Right renal pelvis (tissue), 4 donors: Measurements from ENCODE around the gene ENTPD6. TPM values are rescaled to one million over a fixed set of nuclear protein-coding genes. Genes with fewer than 3 reads are reported as not detected.

Source experiments
- DNase-seq, 4 donors: peaks; one replicate each; pipeline ENCODE4 v3.0.0-alpha.2; 2013; ENCODE audit warnings: low read depth in 4 of 4, low spot score in 3 of 4, missing footprints in 1 of 4
- polyA plus RNA-seq, 4 donors: library from polyadenylated mRNA; unstranded; fragments of 120-200 nt; gene quantifications; one replicate each; pipeline ENCODE4 v1.2.1, GENCODE V29; 2013; ENCODE audit not compliant: insufficient read length in 4 of 4

ENTPD6 gene
- polyA plus RNA-seq, 4 donors = 39.5 to 47.1 (median 41.3) TPM

DNA sequence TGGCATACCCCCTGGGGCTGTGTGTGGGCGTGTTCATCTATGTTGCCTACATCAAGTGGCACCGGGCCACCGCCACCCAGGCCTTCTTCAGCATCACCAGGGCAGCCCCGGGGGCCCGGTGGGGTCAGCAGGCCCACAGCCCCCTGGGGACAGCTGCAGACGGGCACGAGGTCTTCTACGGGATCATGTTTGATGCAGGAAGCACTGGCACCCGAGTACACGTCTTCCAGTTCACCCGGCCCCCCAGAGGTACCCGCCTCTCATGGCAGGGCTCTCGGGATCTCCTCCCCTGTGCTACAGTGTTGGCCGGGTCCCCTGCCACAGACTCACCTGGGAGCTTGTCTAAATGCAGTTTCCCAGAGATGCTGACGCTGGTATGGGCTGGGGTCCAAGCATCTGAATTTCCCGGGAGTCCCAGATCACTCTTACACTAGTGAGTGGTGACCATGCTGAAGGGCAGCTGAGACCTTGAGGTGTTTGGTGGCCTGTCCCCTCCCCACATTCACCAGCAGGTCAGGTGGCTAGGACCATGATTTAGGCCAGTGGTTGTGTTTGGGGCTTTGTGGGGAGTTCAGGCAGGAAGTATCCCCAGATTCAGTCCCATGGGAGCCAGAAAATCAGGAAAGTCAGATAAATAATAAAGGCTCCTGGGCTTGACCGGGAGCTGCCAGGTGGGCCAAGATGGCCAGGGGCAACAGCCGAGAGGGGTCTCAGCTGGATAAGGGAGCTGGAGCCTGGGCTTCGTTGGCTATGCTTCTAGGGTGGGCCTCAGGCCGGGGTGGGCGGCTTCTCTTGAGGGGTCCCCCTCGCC, 11.8 kb downstream of the ENTPD6 start:
- DNase-seq = no peak

DNA sequence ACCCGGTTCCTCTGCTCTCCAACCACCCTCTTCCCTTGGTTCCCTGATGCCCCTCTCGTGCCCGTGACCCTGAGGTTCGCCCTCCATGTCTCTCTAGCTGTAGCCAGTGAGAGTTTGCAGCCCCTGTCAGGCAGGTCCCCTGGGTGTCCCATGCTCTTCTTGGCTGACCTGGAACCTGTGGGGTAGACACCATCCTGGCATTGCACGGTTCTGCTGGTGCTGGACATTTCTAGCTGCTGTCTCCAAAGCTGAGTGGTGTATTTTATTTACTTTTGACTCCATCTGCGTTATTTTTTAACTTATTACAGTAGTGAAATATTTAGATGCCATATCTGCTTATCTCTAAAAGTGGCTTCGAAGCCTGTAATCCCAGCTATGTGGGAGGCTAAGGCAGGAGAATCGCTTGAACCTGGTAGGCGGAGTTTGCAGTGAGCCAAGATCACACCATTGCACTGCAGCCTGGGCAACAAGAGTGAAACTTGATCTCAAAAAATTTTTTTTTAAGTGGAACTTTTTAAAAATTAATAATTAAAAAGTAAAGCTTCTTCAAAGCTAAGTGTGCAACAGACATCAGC, 12.5 kb downstream of the ENTPD6 start:
- DNase-seq = no peak

DNA sequence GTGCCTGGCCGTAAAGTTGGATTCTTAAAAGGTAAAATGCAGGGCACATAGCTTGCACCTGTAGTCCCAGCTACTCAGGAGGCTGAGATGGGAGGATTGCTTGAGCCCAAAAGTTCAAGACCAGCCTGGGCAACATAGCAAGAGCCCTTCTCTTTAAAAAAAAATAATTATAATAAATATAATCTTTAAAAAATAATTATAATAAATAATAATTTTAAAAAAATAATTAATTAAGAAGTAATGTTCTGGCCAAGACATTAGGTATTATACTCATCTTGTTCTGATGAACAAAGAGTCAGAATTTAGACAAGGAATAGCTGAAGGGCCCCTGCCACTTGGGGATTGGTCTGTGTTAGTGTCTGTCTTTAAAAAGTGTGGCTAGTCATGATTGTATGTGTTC, 13.9 kb downstream of the ENTPD6 start:
- no peak for DNase-seq

DNA sequence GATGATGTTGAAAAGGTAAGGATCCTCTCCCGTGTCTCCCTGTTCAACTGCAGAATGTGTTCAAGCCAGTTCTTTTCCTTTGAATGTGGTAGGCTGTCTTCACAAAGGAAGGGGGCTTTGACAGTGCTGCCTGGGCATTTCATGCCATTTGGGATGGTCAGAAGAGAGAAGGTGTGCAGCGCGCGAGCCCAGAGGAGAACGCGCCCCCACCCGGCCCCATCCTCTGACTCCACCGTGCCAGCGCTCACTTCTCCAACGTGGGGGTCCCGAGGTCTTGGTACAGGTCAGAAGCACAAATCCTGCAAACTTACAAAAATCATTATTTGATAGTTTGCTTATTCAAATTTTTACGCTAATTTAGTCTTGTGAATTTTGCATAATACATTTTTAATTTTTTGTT, 14.4 kb downstream of the ENTPD6 start:
- no peak for DNase-seq

DNA sequence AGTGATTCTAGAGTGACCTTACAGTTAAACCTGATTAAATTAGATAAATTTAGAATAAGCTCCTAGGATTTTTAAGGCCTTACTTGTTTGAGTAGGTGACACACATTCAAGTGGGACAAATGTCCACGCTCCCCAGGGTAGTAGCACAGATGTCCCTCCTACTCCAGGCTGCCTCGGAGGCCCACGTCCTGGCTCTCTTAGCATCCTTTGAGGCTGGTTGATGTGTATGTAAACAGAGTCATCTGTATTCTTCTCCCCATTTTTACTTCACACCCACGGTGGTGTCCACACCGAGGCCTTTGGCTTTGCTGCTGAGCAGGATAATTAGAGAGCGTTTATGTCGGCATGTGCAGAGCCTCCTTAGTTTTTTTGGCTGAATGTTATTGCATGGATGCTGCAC, 15.8 kb downstream of the ENTPD6 start:
- no peak for DNase-seq

DNA sequence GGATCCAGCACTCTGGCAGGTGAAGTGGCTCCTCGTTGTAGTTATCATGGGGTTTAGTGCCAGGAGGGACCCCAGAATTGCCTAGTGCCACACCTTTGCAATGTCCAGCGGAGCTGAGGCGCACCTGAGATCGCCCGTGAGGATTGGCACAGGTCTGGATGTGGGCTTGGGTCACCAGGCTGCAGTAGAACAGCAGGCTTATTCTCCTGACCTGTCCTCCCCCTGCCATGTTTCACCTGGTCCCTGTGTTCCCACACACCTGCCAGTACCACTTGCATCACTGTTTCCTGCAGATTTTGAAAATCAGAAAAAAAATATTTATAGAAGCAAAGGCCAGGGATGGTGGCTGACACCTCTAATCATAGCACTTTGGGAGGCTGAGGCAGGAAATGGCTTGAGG, 16.7 kb downstream of the ENTPD6 start:
- no peak for DNase-seq

DNA sequence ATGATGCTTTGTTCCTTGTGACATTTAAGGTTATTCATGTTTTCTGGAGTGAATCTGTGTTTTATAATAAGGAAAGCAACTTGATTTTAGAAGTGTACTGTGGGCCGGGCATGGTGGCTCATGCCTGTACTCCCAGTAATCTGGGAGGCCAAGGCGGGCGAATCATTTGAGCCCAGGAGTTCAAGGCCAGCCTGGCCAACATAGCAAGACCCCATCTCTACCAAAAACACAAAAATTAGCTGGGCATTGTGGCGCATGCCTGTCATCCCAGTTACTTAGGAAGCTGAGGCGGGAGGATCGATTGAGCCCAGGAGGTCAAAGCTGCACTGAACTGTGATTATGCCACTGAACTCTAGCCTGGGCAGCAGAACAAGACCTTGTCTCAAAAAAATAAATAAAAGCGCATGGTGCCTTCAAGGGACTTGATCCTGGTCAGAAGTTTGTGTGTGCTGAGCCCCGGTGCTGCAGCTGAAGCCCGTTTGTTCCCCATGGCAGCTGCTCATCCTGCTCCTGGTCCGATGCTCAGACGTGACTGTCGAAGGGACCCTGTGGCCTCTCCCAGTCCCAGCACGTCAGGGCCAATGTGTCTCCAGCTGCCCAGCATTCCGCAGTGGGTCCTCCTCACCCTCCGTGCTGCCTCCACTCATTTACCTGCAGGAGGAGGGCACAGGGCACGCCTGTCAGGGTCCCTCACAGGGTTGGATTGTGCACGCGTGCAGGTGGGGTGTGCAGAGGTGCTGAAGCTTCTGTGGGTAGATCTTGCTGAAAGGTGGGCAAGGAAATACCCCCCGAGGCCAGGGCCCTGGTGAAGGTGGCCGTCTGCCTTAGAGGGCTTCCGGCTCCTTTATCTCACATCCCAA, 18.3 kb downstream of the ENTPD6 start:
- no peak for DNase-seq

DNA sequence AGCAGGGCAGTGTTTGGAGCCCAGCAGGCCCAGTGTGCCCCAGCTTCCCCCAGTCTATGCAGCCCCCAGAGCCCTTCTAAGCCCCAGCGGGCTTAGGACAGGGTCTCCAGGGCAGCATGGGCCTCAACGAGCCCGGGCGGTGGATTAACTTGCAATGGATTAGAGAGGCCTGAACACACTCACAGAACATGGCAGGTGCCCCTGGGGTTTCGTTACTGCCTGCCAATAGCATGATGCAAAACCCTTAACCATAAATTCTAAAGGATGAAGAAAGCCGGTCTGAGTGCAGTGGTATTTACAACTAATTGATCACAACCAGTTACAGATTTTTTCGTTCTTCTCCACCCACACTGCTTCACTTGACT, 18.9 kb downstream of the ENTPD6 start:
- no peak for DNase-seq

DNA sequence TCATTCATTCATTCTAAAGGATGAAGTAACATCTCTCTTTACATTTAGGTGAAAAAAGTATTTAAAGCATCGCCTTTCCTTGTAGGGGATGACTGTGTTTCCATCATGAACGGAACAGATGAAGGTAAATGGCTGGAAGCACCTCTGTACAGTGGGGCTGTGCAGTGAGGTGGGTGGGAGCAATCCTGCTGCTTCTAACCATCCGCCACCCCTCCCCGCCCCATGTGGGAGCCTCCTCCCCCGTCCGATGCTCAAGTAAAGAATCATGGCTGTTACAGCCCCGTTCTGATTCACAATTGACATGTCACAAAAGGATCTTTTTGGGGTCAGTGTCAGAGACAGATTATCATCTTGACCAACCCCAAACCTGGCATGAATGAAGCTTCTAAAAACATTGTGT, 19.3 kb downstream of the ENTPD6 start:
- DNase-seq = no peak

DNA sequence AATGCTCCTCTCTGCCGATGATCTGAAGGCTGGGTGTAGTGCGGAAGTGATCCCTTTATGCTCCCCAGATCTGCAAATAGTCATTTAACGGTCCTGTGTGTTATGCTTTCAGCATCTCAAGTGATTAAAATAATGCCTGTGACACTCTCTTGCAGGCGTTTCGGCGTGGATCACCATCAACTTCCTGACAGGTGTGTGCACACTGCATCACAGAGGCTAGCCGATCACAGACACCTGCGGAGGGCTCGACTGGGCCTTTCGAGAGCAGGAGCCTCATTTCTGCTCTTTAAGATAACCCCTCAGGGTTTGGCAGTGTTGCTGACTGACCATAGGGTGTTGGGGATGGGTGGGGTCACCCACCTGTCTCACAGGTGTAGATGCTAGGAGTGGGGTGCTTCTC, 20.0 kb downstream of the ENTPD6 start:
- DNase-seq = no peak

DNA sequence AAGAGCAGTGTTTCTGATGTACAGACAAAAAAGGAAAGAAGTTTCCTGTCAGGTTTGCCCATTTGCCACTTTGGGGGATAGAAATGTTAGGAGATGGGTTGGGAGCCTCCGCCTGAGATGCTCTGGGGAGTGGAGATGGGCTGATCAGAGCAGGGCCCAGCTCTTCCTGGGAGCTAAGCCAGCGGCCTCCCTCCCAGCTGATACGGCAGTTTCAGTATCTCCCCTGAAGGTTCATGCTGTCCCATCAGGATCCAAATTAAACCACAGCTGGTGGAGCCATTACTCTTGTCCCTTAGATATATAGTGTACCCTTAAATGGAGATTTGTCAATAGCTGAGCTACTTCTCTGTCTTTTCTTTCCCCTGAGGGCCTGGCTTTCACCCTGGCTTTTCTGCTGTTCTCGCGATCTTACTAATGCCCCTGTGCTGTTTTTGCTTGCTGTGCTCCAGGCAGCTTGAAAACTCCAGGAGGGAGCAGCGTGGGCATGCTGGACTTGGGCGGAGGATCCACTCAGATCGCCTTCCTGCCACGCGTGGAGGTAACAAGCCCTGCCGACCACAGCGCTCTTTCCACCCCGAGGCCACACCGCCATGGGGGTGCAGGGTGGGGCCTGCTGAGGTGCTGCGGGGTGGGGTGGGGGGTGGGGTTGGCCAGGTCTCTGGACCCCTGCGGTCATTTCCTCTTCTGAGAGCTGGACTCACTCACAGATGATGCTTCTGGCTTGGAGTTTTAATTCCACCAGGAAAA, 20.9 kb downstream of the ENTPD6 start:
- DNase-seq = no peak

DNA sequence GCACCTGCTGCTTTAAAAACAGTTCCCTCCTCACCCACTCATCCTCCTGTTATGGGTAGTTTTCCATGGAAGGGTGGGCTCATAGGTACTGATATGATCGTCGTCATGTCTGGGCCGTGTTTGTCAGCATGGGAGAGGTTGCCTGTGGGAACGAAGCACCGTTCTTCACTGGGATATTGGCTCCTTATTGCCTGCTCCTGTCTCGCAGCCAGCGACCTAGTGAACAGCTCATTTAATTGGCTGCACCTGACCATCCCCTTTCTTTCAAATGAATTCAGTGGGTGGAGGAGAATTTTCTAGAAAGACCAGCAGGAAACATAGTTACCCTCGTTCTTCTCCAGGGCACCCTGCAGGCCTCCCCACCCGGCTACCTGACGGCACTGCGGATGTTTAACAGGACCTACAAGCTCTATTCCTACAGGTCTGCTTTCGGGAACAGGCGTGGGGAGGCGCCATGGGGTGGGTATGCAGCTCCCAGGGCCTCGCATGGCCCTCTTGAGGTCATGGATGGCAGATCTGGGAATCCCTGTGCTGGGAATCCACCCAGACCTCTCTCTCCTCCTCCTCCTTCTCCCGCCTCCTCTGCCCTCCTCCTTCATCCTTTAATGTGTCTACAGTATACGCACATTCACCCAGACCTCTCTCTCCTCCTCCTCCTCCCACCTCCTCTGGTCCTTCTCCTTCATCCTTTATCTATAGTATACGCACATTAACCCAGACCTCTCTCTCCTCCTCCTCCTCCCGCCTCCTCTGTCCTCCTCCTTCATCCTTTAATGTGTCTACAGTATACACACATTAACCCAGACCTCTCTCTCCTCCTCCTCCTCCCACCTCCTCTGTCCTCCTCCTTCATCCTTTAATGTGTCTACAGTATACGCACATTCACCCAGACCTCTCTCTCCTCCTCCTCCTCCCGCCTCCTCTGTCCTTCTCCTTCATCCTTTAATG, 21.9 kb downstream of the ENTPD6 start:
- DNase-seq = no peak

DNA sequence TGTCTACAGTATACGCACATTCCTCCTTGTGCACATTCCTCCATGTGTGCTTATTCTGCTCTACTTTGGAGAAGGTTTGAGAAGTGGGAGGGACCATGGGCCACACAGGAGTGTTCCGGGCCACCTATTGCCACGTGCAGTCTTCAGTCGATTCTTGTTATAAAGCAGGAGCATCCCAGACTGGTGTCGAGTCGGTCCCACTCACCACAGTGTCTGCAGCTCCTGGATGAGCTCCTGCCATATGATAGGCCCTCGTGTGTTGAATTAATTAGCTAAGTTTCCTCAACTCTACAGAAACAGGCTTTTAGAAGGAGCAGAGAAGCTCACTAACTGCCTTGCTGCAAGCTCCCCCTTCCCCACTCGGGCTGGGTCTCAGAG, 22.6 kb downstream of the ENTPD6 start:
- no peak for DNase-seq

DNA sequence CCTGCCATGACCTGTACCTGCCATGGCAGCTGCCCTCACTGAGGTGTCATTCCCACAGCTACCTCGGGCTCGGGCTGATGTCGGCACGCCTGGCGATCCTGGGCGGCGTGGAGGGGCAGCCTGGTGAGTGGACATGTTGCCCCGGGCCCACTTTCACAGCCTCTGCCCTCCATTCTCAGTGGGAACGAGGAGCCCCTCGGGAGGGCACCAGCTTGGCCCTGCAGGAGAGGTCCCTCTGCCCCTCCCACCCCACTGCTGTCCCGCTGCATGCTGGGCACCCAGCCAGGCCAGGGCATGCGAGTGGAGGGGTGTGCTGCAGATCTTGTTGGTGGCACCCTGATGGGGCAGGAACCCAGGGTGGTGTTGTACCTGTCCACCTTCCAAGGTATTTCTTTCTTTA, 23.0 kb downstream of the ENTPD6 start:
- no peak for DNase-seq

DNA sequence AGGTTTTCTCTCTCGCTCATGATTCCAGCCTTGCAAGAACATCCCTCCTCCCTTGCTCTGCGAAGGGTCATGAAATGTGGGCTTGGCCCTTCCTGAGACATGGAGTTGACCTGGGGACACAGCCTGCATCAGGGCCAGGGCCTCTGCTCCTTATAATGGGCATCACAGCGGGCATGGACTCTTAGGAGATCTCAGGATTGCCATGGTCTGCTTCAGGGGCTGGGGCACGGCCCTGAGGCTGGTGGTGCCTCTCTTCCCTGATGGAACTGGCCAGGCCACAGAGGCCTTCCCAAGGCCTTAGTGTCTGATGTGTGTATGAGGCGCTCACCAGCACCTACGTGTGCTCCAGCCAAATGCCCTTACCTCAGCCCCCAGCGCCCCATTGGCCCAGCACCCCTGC, 23.9 kb downstream of the ENTPD6 start:
- no peak for DNase-seq

DNA sequence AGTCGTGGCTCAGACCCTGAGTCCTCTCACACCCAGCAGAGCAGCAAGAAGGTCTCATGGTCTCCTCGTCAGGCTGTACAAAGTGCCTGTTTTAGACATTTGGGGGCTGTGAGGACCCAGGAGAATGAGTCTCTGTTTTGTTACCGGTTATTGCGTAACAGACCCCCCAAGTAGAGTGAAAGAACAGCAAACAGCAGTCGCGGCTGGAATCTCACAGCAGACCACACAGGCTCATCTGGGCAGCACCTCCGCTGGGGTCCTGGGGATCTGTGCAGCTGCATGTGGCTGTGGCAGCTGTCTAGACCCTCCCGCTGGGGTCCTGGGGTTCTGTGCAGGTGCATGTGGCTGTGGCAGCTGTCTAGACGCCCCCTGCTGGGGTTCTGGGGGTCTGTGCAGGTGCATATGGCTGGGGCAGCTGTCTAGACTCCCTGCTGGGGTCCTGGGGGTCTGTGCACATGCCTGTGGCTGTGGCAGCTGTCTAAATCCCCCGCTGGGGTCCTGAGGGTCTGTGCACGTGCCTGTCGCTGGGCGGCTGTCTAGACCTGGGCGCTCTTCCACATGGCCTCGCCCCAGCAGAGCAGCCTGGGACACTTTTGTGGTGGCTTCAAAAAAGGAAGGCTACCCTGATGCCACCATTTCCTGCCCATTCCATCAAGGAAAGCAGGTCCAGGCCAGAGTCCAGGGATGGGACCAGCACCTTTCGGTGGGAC, 24.7 kb downstream of the ENTPD6 start:
- DNase-seq = no peak

DNA sequence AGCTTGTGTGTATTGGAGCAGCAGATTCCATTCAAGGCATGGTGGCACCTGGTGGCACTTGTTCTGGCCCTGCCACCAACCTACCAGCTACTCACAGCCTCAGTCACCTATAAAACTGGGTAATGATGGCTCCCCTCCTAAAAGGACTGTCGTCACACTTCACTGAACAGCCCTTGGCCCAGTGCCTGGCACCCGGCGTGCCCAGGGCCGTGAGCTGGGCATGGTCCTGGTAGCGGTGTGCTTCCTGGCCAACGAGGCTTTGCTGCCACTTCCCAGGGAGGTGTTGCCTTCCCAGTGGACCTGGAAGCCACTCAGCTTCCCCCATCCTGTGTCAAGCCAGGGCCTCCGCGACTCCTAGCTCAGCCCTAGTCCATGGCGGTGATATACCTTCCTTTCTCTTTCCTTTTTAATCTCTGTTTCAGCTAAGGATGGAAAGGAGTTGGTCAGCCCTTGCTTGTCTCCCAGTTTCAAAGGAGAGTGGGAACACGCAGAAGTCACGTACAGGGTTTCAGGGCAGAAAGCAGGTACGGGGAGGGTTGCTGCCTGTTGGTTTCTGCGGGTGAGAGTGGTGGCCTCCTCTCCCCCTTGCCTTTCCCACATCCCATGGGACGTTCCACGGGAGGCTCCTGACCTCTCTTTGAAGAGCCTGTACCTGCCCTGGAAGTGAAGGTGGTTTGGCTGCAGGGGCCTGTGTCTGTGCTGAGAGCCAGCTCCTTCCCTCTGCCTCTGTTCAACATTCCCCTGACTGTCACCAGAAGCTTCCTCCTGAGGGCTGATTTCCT, 25.5 kb downstream of the ENTPD6 start:
- no peak for DNase-seq
